WTC11 (cell line): Measurements from ENCODE around the gene LAT.

ENCODE experiments used
- ATF3 ChIP-seq: sonication (generic); formaldehyde crosslinking; conservative IDR thresholded peaks from 2 replicates; pipeline ENCODE4 v1.8.1; 2022; ENCODE audit warnings: mild to moderate bottlenecking, missing genetic modification reagents
- CTCF ChIP-seq: fragments of 200-600 bp; IDR thresholded peaks from 2 replicates; pipeline ENCODE4 v1.8.0; 2022; ENCODE audit warnings: antibody characterized with exemption
- MXD4 ChIP-seq: fragments of 250-450 bp; sonication (Bioruptor Pico); IDR thresholded peaks from 2 replicates; pipeline ENCODE4 v1.8.0; 2021; ENCODE audit warnings: mild to moderate bottlenecking, moderate library complexity, borderline replicate concordance
- NFE2L1 ChIP-seq: sonication (generic); formaldehyde crosslinking; IDR thresholded peaks from 2 replicates; pipeline ENCODE4 v1.8.1; 2023; ENCODE audit warnings: missing genetic modification reagents
- NR2C2 ChIP-seq: sonication (generic); formaldehyde crosslinking; IDR thresholded peaks from 2 replicates; pipeline ENCODE4 v1.8.0; 2022; ENCODE audit warnings: mild to moderate bottlenecking, missing genetic modification reagents
- ZNF138 ChIP-seq: sonication (generic); formaldehyde crosslinking; conservative IDR thresholded peaks from 2 replicates; pipeline ENCODE4 v1.8.1; 2022; ENCODE audit warnings: mild to moderate bottlenecking, moderate library complexity, missing genetic modification reagents
- ZNF232 ChIP-seq: sonication (generic); formaldehyde crosslinking; IDR thresholded peaks from 2 replicates; pipeline ENCODE4 v1.8.0; 2022; ENCODE audit warnings: mild to moderate bottlenecking, missing genetic modification reagents
- ZNF396 ChIP-seq: fragments of 250-450 bp; sonication (Bioruptor Pico); IDR thresholded peaks from 2 replicates; pipeline ENCODE4 v1.8.0; 2021; ENCODE audit warnings: mild to moderate bottlenecking, moderate library complexity, borderline replicate concordance

GRCh38 chr16:28986492-28986891 lies 1.6 kb downstream of the LAT start:
- TF ChIP-seq MXD4 = no peak
- no peak for TF ChIP-seq NR2C2
- no peak for TF ChIP-seq CTCF
- TF ChIP-seq NFE2L1 = no peak
- TF ChIP-seq ZNF138 (CRISPR knock-in tag) = no peak
- TF ChIP-seq ZNF396 = no peak
- no peak for TF ChIP-seq ATF3 (CRISPR knock-in tag)
- TF ChIP-seq ZNF232 (CRISPR knock-in tag) = no peak
